Measurements from ENCODE around the gene NRL. TPM values are rescaled to one million over a fixed set of nuclear protein-coding genes. Genes with fewer than 3 reads are reported as not detected.
"Not testable (repeated sequence)": the region's sequence is repeated elsewhere in the genome, so short reads cannot be mapped to it uniquely, and the experiment has no call there.

The NRL gene
- total RNA-seq, 1 donor from 2014 or later, result 0.96 TPM

- DNase-seq, result peak; percentile 91
Measured at GRCh38 chr14:24036169-24036962, 78.4 kb downstream of the NRL start.

GRCh38 chr14:24035769-24036168 lies 79.0 kb downstream of the NRL start:
- H3K36me3 Mint-ChIP-seq (ENCODE audit: low read depth); H3K27me3 Mint-ChIP-seq; DNase-seq: not testable (repeated sequence)
- Mint-ChIP-seq H3K27ac (peak overlapping the region; percentile 40), H3K4me3 (peak overlapping the region; percentile 91), H3K9me3 (peaks cover 12% of the 10 kb centered on the region), H3K4me1 (peaks cover 13% of the 10 kb centered on the region)
- intact Hi-C loops (cut with micrococcal nuclease), result loop anchor here (1.0 to 5.0 kb wide), 3 partner anchors 17 to 48 kb away; partner anchors contain the start of genes CARMIL3 and DHRS4L2

More at GRCh38 chr14:24036169-24036962, 78.4 kb downstream of the NRL start:
- H3K27me3 Mint-ChIP-seq, result peaks cover 3% of the 10 kb centered on the region
- peaks cover 6% of the 10 kb centered on the region for H3K9me3 Mint-ChIP-seq
- intact Hi-C loops (cut with micrococcal nuclease), result loop anchor here (1.0 to 5.0 kb wide), 3 partner anchors 16 to 49 kb away; partner anchors contain the start of genes CARMIL3 and DHRS4L2
- H3K27ac Mint-ChIP-seq, result peak overlapping the region; percentile 87
- no peaks in the 10 kb centered on the region for H3K36me3 Mint-ChIP-seq (ENCODE audit: low read depth)
- H3K4me3 Mint-ChIP-seq, result peak overlapping the region; percentile 91
- peaks cover 13% of the 10 kb centered on the region for H3K4me1 Mint-ChIP-seq

- H3K9me3 Mint-ChIP-seq, result peaks cover 15% of the 10 kb centered on the region
- intact Hi-C loops (cut with micrococcal nuclease), result no loop called here
- DNase-seq, result no peak
- H3K4me1 Mint-ChIP-seq, result peaks cover 13% of the 10 kb centered on the region
- H3K27ac Mint-ChIP-seq, result no peak overlapping the region
- H3K4me3 Mint-ChIP-seq, result no peak overlapping the region
- H3K36me3 Mint-ChIP-seq (ENCODE audit: low read depth), result no peaks in the 10 kb centered on the region
- H3K27me3 Mint-ChIP-seq, result peaks cover 4% of the 10 kb centered on the region
Measured at GRCh38 chr14:24032727-24033418, 81.9 kb downstream of the NRL start.

GRCh38 chr14:24031331-24031730 lies 83.4 kb downstream of the NRL start:
- H3K4me3 Mint-ChIP-seq; H3K4me1 Mint-ChIP-seq; intact Hi-C loops (cut with micrococcal nuclease); DNase-seq; H3K27ac Mint-ChIP-seq; H3K36me3 Mint-ChIP-seq (ENCODE audit: low read depth): not testable (repeated sequence)
- H3K9me3 Mint-ChIP-seq, result peaks cover 21% of the 10 kb centered on the region
- peaks cover 12% of the 10 kb centered on the region for H3K27me3 Mint-ChIP-seq

- H3K4me3 Mint-ChIP-seq; H3K36me3 Mint-ChIP-seq (ENCODE audit: low read depth); intact Hi-C loops (cut with micrococcal nuclease); H3K4me1 Mint-ChIP-seq; DNase-seq; H3K27ac Mint-ChIP-seq: not testable (repeated sequence)
- Mint-ChIP-seq H3K27me3 (peaks cover 17% of the 10 kb centered on the region), H3K9me3 (peaks cover 24% of the 10 kb centered on the region)
Measured at GRCh38 chr14:24029687-24030086, 85.1 kb downstream of the NRL start.

Other genes starting within 250 kb of the NRL start
- 17.6 and 18.2 TPM in 2 replicates for gene DHRS4, start 161.2 kb downstream of the NRL start, total RNA-seq
- gene DHRS4L2, start 126.0 kb downstream of the NRL start, total RNA-seq, result 22.1 and 22.5 TPM in 2 replicates
- gene CARMIL3, start 62.9 kb downstream of the NRL start, total RNA-seq, result 1.3 and 1.5 TPM in 2 replicates
- gene CPNE6, start 43.4 kb downstream of the NRL start, total RNA-seq, result not detected in 2 replicates
- gene PCK2, start 20.6 kb downstream of the NRL start, total RNA-seq, result 63.6 and 64.2 TPM in 2 replicates
- gene DCAF11, start 172 bp downstream of the NRL start, total RNA-seq, result 55.8 and 57.3 TPM in 2 replicates
- gene FITM1, start 15.7 kb upstream of the NRL start, total RNA-seq, result 0.26 and 0.54 TPM in 2 replicates
- gene PSME1, start 21.2 kb upstream of the NRL start, total RNA-seq, result 300 and 306 TPM in 2 replicates
- 26.6 and 30.3 TPM in 2 replicates for gene EMC9, start 26.6 kb upstream of the NRL start, total RNA-seq
- 565 and 584 TPM in 2 replicates for gene PSME2, start 31.7 kb upstream of the NRL start, total RNA-seq
- 95.1 and 95.6 TPM in 2 replicates for gene RNF31, start 32.5 kb upstream of the NRL start, total RNA-seq
- gene IRF9, start 46.3 kb upstream of the NRL start, total RNA-seq, result 138 and 159 TPM in 2 replicates
- gene REC8, start 57.1 kb upstream of the NRL start, total RNA-seq, result 33.8 and 34.3 TPM in 2 replicates
- gene IPO4, start 73.9 kb upstream of the NRL start, total RNA-seq, result 107 and 112 TPM in 2 replicates
- gene TM9SF1, start 80.5 kb upstream of the NRL start, total RNA-seq, result 35.1 and 36.4 TPM in 2 replicates
- gene TSSK4, start 90.7 kb upstream of the NRL start, total RNA-seq, result 0.26 and 0.36 TPM in 2 replicates
- 88.0 and 89.9 TPM in 2 replicates for gene CHMP4A, start 98.5 kb upstream of the NRL start, total RNA-seq
- 11.6 and 13.5 TPM in 2 replicates for gene MDP1, start 101.1 kb upstream of the NRL start, total RNA-seq
- gene NEDD8, start 117.4 kb upstream of the NRL start, total RNA-seq, result 188 and 190 TPM in 2 replicates
- gene GMPR2, start 118.0 kb upstream of the NRL start, total RNA-seq, result 32.4 and 42.8 TPM in 2 replicates
- gene TINF2, start 127.7 kb upstream of the NRL start, total RNA-seq, result 87.1 and 93.6 TPM in 2 replicates
- gene TGM1, start 148.2 kb upstream of the NRL start, total RNA-seq, result 5.1 and 6.2 TPM in 2 replicates
- gene RABGGTA, start 156.6 kb upstream of the NRL start, total RNA-seq, result 49.6 and 51.1 TPM in 2 replicates
- 10.1 and 10.3 TPM in 2 replicates for gene DHRS1, start 184.8 kb upstream of the NRL start, total RNA-seq
- gene NOP9, start 184.9 kb upstream of the NRL start, total RNA-seq, result 48.3 and 52.2 TPM in 2 replicates
- gene CIDEB, start 193.0 kb upstream of the NRL start, total RNA-seq, result 21.8 and 22.2 TPM in 2 replicates
- 9.6 and 11.0 TPM in 2 replicates for gene LTB4R2, start 195.2 kb upstream of the NRL start, total RNA-seq
- 12.2 and 14.2 TPM in 2 replicates for gene LTB4R, start 196.6 kb upstream of the NRL start, total RNA-seq
- gene ADCY4, start 220.1 kb upstream of the NRL start, total RNA-seq, result 1.6 and 2.8 TPM in 2 replicates
- 12.0 and 13.9 TPM in 2 replicates for gene RIPK3, start 225.0 kb upstream of the NRL start, total RNA-seq